Neural cell (in vitro differentiated cells): ENCODE results near the gene FAM168A. TPM values are rescaled to one million over a fixed set of nuclear protein-coding genes. Genes with fewer than 3 reads are reported as not detected.

Source experiments
- H2AFZ ChIP-seq: fragments of 200-600, 300-800 bp; sonication (generic), shearing (Covaris generic); 2 replicates; pipeline ENCODE4 v1.6.0; 2014; ENCODE audit warnings: low read depth, mild to moderate bottlenecking, antibody characterized with exemption, low read length, moderate library complexity
- H3F3A ChIP-seq: fragments of 200-600 bp; shearing (Covaris generic); 2 replicates; pipeline ENCODE4 v1.6.1; 2016; ENCODE audit warnings: mild to moderate bottlenecking, moderate library complexity, mixed read lengths, antibody characterized with exemption, low read length; ENCODE audit not compliant: insufficient read depth, poor library complexity, severe bottlenecking
- H3K27ac ChIP-seq: fragments of 200-600, 300-800 bp; sonication (generic), shearing (Covaris generic); 2 replicates; pipeline ENCODE4 v1.5.1; 2014; ENCODE audit warnings: mild to moderate bottlenecking, low read length, moderate library complexity
- H3K27me3 ChIP-seq: fragments of 300-800, 200-600 bp; sonication (generic), shearing (Covaris generic); 2 replicates; pipeline ENCODE4 v1.6.0; 2014; ENCODE audit warnings: mild to moderate bottlenecking, low read depth, low read length, moderate library complexity; ENCODE audit not compliant: insufficient read depth
- H3K36me3 ChIP-seq: fragments of 300-800, 200-600 bp; sonication (generic), shearing (Covaris generic); 2 replicates; pipeline ENCODE4 v1.5.1; 2014; ENCODE audit warnings: mild to moderate bottlenecking, antibody characterized with exemption, low read length, moderate library complexity; ENCODE audit not compliant: insufficient read depth
- H3K4me2 ChIP-seq: fragments of 300-800, 200-600 bp; sonication (generic), shearing (Covaris generic); 2 replicates; pipeline ENCODE4 v1.6.0; 2014; ENCODE audit warnings: mild to moderate bottlenecking, low read length
- H3K4me3 ChIP-seq: fragments of 300-800, 200-600 bp; sonication (generic), shearing (Covaris generic); 2 replicates; pipeline ENCODE4 v1.5.1; 2014; ENCODE audit warnings: mild to moderate bottlenecking, low read length, moderate library complexity
- H3K79me2 ChIP-seq: fragments of 200-600 bp; shearing (Covaris generic); replicated peaks from 2 replicates; pipeline ENCODE4 v1.6.0; 2014; ENCODE audit warnings: mild to moderate bottlenecking, low read length, moderate library complexity; ENCODE audit not compliant: insufficient read depth
- H3K9ac ChIP-seq: fragments of 300-800, 200-600 bp; sonication (generic), shearing (Covaris generic); 2 replicates; pipeline ENCODE4 v1.6.1; 2016; ENCODE audit warnings: mild to moderate bottlenecking, low read length, mixed read lengths
- H3K9me2 ChIP-seq: fragments of 200-600 bp; shearing (Covaris generic); 2 replicates; pipeline ENCODE4 v1.6.1; 2016; ENCODE audit warnings: mild to moderate bottlenecking, low read length, mixed read lengths; ENCODE audit not compliant: insufficient read depth
- H3K9me3 ChIP-seq: fragments of 200-600, 300-800 bp; sonication (generic), shearing (Covaris generic); 2 replicates; pipeline ENCODE4 v1.6.1; 2016; ENCODE audit warnings: mild to moderate bottlenecking, mixed run types, low read length, moderate library complexity, mixed read lengths
- H4K20me1 ChIP-seq: fragments of 200-600 bp; shearing (Covaris generic); 2 replicates; pipeline ENCODE4 v1.6.1; 2016; ENCODE audit warnings: mild to moderate bottlenecking, mixed run types; ENCODE audit not compliant: insufficient read depth
- CTCF ChIP-seq: fragments of 450-650 bp; IDR thresholded peaks from 2 replicates; pipeline ENCODE4 v1.5.1; 2014; ENCODE audit warnings: antibody characterized with exemption, mild to moderate bottlenecking, moderate library complexity; ENCODE audit not compliant: poor library complexity, severe bottlenecking
- EP300 ChIP-seq: fragments of 450-650 bp; conservative IDR thresholded peaks from 2 replicates; pipeline ENCODE4 v1.6.1; 2014; ENCODE audit warnings: antibody characterized with exemption, mild to moderate bottlenecking, moderate library complexity; ENCODE audit not compliant: poor library complexity, severe bottlenecking
- EZH2 ChIP-seq: fragments of 200-600, 300-800 bp; shearing (Covaris generic), sonication (generic); IDR thresholded peaks from 2 replicates; pipeline ENCODE4 v1.6.1; 2014; ENCODE audit warnings: antibody characterized with exemption, low read length, borderline replicate concordance, mild to moderate bottlenecking; ENCODE audit not compliant: insufficient read depth, poor library complexity, severe bottlenecking
- MXI1 ChIP-seq: fragments of 450-650 bp; conservative IDR thresholded peaks from 2 replicates; pipeline ENCODE4 v1.6.1; 2014; ENCODE audit warnings: antibody characterized with exemption, mild to moderate bottlenecking; ENCODE audit not compliant: poor library complexity, severe bottlenecking
- POLR2AphosphoS5 ChIP-seq: IDR thresholded peaks from 2 replicates; pipeline ENCODE4 v1.6.1; 2012
- RAD21 ChIP-seq: fragments of 450-650 bp; conservative IDR thresholded peaks from 2 replicates; pipeline ENCODE4 v1.6.1; 2014; ENCODE audit warnings: antibody characterized with exemption, mild to moderate bottlenecking, moderate library complexity
- REST ChIP-seq: IDR thresholded peaks from 2 replicates; pipeline ENCODE4 v1.6.1; 2012; ENCODE audit warnings: borderline replicate concordance
- SMC3 ChIP-seq: fragments of 450-650 bp; conservative IDR thresholded peaks from 2 replicates; pipeline ENCODE4 v1.6.1; 2014; ENCODE audit warnings: antibody characterized with exemption, mild to moderate bottlenecking, moderate library complexity; ENCODE audit not compliant: poor library complexity
- TAF1 ChIP-seq: IDR thresholded peaks from 2 replicates; pipeline ENCODE4 v1.6.1; 2012; ENCODE audit warnings: low read depth
- polyA plus RNA-seq: library from polyadenylated mRNA; depleted of rRNA; stranded (reverse); fragments of >200 nt; gene quantifications from 2 replicates; pipeline ENCODE4 v1.2.3, GENCODE V29; 2014

The FAM168A gene
- polyA plus RNA-seq, 1 donor from 2014 or later: 67.3 TPM

GRCh38 chr11:73528483-73529203 lies 69.3 kb downstream of the FAM168A start:
- Histone ChIP-seq H3K4me2 (no peak overlapping the region), H3K36me3 (no peaks in the 10 kb centered on the region), H3K4me3 (peak overlapping the region; percentile 12), H3K9me3 (no peaks in the 10 kb centered on the region), H3K27ac (no peak overlapping the region), H2AFZ (no peak overlapping the region), H3K27me3 (no peaks in the 10 kb centered on the region), H3K9me2 (no peaks in the 10 kb centered on the region), H3K9ac (no peak overlapping the region), H3K79me2 (peaks cover 10% of the 10 kb centered on the region), H4K20me1 (peaks cover 4% of the 10 kb centered on the region), H3F3A (peaks cover 5% of the 10 kb centered on the region)
- TF ChIP-seq RAD21: no peak
- TF ChIP-seq TAF1: no peak
- no peak for TF ChIP-seq EZH2
- TF ChIP-seq CTCF: no peak
- no peak for TF ChIP-seq EP300
- TF ChIP-seq MXI1: no peak

GRCh38 chr11:73528013-73528412 lies 69.9 kb downstream of the FAM168A start:
- Histone ChIP-seq H3K27me3 (no peaks in the 10 kb centered on the region), H3F3A (peaks cover 5% of the 10 kb centered on the region), H3K36me3 (no peaks in the 10 kb centered on the region), H2AFZ (no peak overlapping the region), H3K27ac (no peak overlapping the region), H3K9me2 (no peaks in the 10 kb centered on the region), H4K20me1 (peaks cover 4% of the 10 kb centered on the region), H3K9ac (no peak overlapping the region), H3K9me3 (no peaks in the 10 kb centered on the region), H3K79me2 (peaks cover 10% of the 10 kb centered on the region), H3K4me2 (no peak overlapping the region), H3K4me3 (no peak overlapping the region)
- no peak for TF ChIP-seq EZH2
- TF ChIP-seq POLR2AphosphoS5: no peak
- no peak for TF ChIP-seq TAF1
- TF ChIP-seq EP300: no peak
- no peak for TF ChIP-seq CTCF
- no peak for TF ChIP-seq RAD21
- no peak for TF ChIP-seq REST
- TF ChIP-seq SMC3: no peak
